Measurements from ENCODE around the gene PEX16.

Gene PEX16

GRCh38 chr11:45877221-45877620 lies 40.5 kb downstream of the PEX16 start:
- no peak for DNase-seq (ENCODE audit: low read depth in 3 of 3)

GRCh38 chr11:45876401-45876800 lies 41.3 kb downstream of the PEX16 start:
- DNase-seq (ENCODE audit: low read depth in 3 of 3): no peak

GRCh38 chr11:45872651-45873356 lies 44.9 kb downstream of the PEX16 start:
- no peak for DNase-seq (ENCODE audit: low read depth in 3 of 3)

- DNase-seq (ENCODE audit: low read depth in 3 of 3): no peak
Measured at GRCh38 chr11:45871638-45872037, 46.0 kb downstream of the PEX16 start.

- DNase-seq (ENCODE audit: low read depth in 3 of 3): no peak
Measured at GRCh38 chr11:45870706-45871105, 47.0 kb downstream of the PEX16 start.

GRCh38 chr11:45869551-45869950 lies 48.1 kb downstream of the PEX16 start:
- DNase-seq (ENCODE audit: low read depth in 3 of 3): no peak

GRCh38 chr11:45864041-45864440 lies 53.6 kb downstream of the PEX16 start:
- DNase-seq (ENCODE audit: low read depth in 3 of 3): no peak

GRCh38 chr11:45860764-45861510 lies 56.7 kb downstream of the PEX16 start:
- DNase-seq (ENCODE audit: low read depth in 3 of 3): no peak

- DNase-seq (ENCODE audit: low read depth in 3 of 3): no peak
Measured at GRCh38 chr11:45860348-45860747, 57.3 kb downstream of the PEX16 start.

All from stimulated activated CD4-positive, alpha-beta T cell treated with anti-CD3 and anti-CD28 coated beads, TNF-alpha, amount 100 ng/mL, for 24 hours (primary cell).